Ishikawa (cell line): ENCODE data around the gene RGS9BP.

Experiments used
- CEBPB ChIP-seq: IDR thresholded peaks from 2 replicates; pipeline ENCODE4 v1.6.1; 2012
- CREB1 ChIP-seq: IDR thresholded peaks from 2 replicates; pipeline ENCODE4 v1.6.1; 2012; ENCODE audit warnings: low read depth
- EGR1 ChIP-seq: IDR thresholded peaks from 2 replicates; pipeline ENCODE4 v1.6.1; 2012
- EP300 ChIP-seq: IDR thresholded peaks from 2 replicates; pipeline ENCODE4 v1.6.1; 2012; ENCODE audit warnings: borderline replicate concordance
- FOXM1 ChIP-seq: IDR thresholded peaks from 2 replicates; pipeline ENCODE4 v1.6.1; 2012; ENCODE audit warnings: low read depth, borderline replicate concordance
- NFIC ChIP-seq: IDR thresholded peaks from 2 replicates; pipeline ENCODE4 v1.6.1; 2012
- RAD21 ChIP-seq: IDR thresholded peaks from 2 replicates; pipeline ENCODE4 v1.6.1; 2012; ENCODE audit warnings: low read depth
- TAF1 ChIP-seq: IDR thresholded peaks from 2 replicates; pipeline ENCODE4 v1.6.1; 2012; ENCODE audit warnings: low read depth, mild to moderate bottlenecking
- TCF12 ChIP-seq: IDR thresholded peaks from 2 replicates; pipeline ENCODE4 v1.6.1; 2012; ENCODE audit warnings: low read depth
- TEAD4 ChIP-seq: IDR thresholded peaks from 2 replicates; pipeline ENCODE4 v1.6.1; 2012
- YY1 ChIP-seq: IDR thresholded peaks from 2 replicates; pipeline ENCODE4 v1.6.1; 2012; ENCODE audit warnings: low read depth
- ZBTB7A ChIP-seq: IDR thresholded peaks from 2 replicates; pipeline ENCODE4 v1.6.1; 2012; ENCODE audit warnings: low read depth
- TF ChIP-seq, protein P1 (sequence below): IDR thresholded peaks from 2 replicates; pipeline ENCODE4 v1.6.1; 2012; ENCODE audit warnings: low read depth, mild to moderate bottlenecking
- TF ChIP-seq, protein P2 (sequence below): IDR thresholded peaks from 2 replicates; pipeline ENCODE4 v1.6.1; 2012
- TF ChIP-seq, protein P3 (sequence below): IDR thresholded peaks from 2 replicates; pipeline ENCODE4 v1.6.1; 2012

Gene RGS9BP

DNA sequence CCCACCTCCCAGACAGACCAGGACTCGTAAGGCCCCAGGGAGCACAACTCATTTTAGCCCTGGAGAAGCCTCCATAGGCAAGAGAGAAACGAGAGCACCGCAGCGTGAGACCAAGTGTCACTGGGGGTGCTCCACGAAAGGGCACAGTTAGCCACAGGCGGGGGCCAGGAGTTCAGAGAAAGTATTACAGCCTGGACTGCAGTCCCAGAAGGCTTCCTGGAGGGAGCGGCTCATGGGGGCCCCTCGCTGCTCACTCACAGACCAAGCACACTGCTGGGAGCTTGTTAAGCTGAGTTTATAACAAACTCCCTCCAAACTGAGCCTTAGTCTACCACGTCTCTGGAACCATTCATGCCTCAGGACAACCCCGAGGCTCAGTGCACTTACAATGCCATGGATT lies 17.1 kb upstream of the RGS9BP start:
- no peak for TF ChIP-seq TCF12
- no peak for TF ChIP-seq ZBTB7A
- TF ChIP-seq CEBPB: no peak

DNA sequence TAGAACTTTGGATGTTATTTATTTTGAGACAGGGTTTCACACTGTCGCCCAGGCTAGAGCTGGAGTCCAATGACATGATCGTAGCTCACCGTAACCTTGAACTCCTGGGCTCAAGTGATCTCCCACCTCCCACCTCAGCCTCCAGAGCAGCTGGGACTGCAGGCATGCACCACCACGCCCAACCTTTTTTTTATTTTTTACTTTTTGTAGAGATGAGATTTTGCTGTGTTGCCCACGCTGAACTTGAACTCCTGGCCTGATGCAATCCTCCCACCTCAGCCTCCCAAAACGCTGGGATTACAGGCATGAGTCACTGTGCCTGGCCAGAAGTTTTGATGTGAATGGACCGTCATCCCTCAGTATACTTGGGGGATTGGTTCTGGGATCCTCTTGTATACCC lies 14.3 kb upstream of the RGS9BP start:
- TF ChIP-seq, protein P1, sequence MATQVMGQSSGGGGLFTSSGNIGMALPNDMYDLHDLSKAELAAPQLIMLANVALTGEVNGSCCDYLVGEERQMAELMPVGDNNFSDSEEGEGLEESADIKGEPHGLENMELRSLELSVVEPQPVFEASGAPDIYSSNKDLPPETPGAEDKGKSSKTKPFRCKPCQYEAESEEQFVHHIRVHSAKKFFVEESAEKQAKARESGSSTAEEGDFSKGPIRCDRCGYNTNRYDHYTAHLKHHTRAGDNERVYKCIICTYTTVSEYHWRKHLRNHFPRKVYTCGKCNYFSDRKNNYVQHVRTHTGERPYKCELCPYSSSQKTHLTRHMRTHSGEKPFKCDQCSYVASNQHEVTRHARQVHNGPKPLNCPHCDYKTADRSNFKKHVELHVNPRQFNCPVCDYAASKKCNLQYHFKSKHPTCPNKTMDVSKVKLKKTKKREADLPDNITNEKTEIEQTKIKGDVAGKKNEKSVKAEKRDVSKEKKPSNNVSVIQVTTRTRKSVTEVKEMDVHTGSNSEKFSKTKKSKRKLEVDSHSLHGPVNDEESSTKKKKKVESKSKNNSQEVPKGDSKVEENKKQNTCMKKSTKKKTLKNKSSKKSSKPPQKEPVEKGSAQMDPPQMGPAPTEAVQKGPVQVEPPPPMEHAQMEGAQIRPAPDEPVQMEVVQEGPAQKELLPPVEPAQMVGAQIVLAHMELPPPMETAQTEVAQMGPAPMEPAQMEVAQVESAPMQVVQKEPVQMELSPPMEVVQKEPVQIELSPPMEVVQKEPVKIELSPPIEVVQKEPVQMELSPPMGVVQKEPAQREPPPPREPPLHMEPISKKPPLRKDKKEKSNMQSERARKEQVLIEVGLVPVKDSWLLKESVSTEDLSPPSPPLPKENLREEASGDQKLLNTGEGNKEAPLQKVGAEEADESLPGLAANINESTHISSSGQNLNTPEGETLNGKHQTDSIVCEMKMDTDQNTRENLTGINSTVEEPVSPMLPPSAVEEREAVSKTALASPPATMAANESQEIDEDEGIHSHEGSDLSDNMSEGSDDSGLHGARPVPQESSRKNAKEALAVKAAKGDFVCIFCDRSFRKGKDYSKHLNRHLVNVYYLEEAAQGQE: no peak
- TF ChIP-seq, protein P2, sequence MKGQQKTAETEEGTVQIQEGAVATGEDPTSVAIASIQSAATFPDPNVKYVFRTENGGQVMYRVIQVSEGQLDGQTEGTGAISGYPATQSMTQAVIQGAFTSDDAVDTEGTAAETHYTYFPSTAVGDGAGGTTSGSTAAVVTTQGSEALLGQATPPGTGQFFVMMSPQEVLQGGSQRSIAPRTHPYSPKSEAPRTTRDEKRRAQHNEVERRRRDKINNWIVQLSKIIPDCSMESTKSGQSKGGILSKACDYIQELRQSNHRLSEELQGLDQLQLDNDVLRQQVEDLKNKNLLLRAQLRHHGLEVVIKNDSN: no peak
- no peak for TF ChIP-seq TEAD4
- TF ChIP-seq, protein P3, sequence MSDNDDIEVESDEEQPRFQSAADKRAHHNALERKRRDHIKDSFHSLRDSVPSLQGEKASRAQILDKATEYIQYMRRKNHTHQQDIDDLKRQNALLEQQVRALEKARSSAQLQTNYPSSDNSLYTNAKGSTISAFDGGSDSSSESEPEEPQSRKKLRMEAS: no peak
- no peak for TF ChIP-seq RAD21
- no peak for TF ChIP-seq EP300
- no peak for TF ChIP-seq FOXM1
- TF ChIP-seq TAF1: no peak

DNA sequence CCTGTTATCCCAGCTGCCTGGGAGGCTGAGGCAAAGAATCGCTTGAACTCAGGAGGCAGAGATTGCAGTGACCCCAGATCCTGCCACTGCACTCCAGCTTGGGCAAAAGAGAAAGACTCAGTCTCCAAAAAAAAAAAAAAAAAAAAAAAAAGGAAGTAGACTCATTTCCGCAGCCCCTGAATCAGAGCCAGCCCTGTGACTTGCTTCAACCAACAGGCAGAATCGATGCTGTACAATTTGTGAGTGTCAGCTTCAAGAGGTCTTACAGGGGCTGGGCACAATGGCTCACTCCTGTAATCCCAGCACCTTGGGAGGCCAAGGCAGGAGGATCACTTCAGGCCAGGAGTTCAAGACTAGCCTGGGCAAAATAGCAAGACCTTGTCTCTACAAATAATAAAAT lies 13.5 kb upstream of the RGS9BP start:
- TF ChIP-seq TCF12: no peak
- TF ChIP-seq, protein P3: no peak
- no peak for TF ChIP-seq CEBPB
- no peak for TF ChIP-seq EP300
- TF ChIP-seq, protein P2: no peak
- TF ChIP-seq YY1: no peak
- no peak for TF ChIP-seq TEAD4

DNA sequence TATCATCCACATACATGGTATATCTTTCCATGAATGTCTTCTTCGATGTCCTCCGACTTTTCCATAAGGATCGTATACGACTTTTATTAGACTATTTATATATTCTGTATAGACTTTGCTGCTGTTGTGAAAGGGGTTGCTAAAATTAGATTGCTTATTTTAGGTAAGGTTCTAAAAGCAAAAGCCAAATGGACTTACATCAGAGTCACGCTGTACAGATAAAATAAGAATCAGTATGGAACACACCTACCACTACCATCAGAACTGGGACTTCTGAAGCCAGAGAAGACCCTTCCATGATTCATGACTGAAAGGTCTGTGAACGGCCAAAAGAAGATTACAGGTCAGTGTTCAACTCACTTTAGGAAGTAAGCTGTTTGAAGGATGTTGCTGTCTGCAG lies 9.6 kb upstream of the RGS9BP start:
- TF ChIP-seq, protein P3: no peak
- TF ChIP-seq TCF12: no peak
- no peak for TF ChIP-seq ZBTB7A
- TF ChIP-seq YY1: no peak
- TF ChIP-seq, protein P1: no peak
- TF ChIP-seq, protein P2: no peak
- TF ChIP-seq TEAD4: no peak
- TF ChIP-seq RAD21: no peak
- no peak for TF ChIP-seq FOXM1
- no peak for TF ChIP-seq TAF1

DNA sequence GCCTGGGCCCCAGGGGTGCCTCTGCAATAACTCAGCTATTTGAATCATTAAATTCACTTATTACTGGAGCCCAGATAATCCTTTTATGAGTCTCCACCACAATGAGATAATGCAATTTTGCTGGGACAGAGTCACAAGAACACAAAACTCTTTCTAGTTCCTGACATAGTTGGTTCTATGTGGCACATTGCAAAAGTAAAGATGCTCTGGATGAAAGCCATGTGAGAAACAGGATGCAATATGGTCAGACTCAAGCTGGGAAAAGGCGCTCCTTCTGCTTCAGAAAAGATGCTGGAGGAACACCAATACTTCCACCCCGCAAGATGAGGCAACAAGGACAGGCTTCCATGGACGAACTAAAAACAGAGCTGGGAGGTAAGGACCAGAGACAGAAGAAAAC lies 6.3 kb upstream of the RGS9BP start:
- TF ChIP-seq YY1 (no peak), TAF1 (no peak), TCF12 (no peak), EGR1 (no peak), TEAD4 (no peak), CREB1 (no peak)

DNA sequence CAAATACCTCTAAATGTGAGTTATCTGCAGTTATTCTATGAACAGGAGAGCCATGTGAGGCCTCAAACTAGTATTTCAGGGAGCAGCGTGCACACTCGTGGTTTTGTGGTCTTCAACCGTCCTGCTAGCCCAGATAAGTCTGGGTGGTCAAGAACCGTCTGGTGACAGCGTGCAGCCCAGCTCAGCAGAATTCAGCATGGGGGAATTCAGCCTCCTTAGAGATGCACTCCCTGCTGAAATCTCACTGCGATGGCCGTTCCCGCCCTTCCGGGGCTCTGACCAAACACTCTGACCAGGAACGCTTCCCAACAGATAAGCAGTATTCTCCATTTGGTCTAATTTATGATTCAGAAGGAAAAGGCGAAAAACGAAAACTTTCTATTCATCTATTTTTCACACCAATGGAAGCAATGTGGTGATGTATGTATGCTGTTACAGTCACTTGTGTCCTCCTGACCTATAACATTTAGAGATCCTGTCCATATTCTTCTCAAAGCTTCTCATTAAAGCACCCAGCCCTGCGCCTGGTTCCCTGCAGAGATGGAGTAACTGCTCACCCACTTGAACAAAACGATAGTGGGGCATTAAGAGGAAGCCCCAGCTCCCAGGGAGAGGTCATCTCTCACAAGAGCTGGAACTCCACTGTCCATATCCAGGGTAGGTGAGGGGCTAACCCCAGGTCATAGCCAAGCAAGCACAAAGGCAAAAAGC lies 3.6 kb upstream of the RGS9BP start:
- TF ChIP-seq, protein P3: no peak
- TF ChIP-seq TEAD4 (no peak), CREB1 (no peak), FOXM1 (no peak), EGR1 (no peak), CEBPB (no peak), ZBTB7A (no peak), TCF12 (no peak), NFIC (no peak)
- TF ChIP-seq, protein P1: no peak
